K562 treated with DMSO at 1 percent for 24 hours (cell line): ENCODE measurements around the gene TCEANC. TPM values are rescaled to one million over a fixed set of nuclear protein-coding genes. Genes with fewer than 3 reads are reported as not detected.

Experiments used
- total RNA-seq: library from RNA; unstranded; fragments of 300-600 nt; gene quantifications from 2 replicates; pipeline ENCODE4 v1.2.3, GENCODE V29; 2022; ENCODE audit warnings: low read depth; ENCODE audit not compliant: insufficient read depth

TCEANC gene, protein sequence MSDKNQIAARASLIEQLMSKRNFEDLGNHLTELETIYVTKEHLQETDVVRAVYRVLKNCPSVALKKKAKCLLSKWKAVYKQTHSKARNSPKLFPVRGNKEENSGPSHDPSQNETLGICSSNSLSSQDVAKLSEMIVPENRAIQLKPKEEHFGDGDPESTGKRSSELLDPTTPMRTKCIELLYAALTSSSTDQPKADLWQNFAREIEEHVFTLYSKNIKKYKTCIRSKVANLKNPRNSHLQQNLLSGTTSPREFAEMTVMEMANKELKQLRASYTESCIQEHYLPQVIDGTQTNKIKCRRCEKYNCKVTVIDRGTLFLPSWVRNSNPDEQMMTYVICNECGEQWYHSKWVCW
- total RNA-seq: 1.0 and 1.3 TPM in 2 replicates

DNA sequence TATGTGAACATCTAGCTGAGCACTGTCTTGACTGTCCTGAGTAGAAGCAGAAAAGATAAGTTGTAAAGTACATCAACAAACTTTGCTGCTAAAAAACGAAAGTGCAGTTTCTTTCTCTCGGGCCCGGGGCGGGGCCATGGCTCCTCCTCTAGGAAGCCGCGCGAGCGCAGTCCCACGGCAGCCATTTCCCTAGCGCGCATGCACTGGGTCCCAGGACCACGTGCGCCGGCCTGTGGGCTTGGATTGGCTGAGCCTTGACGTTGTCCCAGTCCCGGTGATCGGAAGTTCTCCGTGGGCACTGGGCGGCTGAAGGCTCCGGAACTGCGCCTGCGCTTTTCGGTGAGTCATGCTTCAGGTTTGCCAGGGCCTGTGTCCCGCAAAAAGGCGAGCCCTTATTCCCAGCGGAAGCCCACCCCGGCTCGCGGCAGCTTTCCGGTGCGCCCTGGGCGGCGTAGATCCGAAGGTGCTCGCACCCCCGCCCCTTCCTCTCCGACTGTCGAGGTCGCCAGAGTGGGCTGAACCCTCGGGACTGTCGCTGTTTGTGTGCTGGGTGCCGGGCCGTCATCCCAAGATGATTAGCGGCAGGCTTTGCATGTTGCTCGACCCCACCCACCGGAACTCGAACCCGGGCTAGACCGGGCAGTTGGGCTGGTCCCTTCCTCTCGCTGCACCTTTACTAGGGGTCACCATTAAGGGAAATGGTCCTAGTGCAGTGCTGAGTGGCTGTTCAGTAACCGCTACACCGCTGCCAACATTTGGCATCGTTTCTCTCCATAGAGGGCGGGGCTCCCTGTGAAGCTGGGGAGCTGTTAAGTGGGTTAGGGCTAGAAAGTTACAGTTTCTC is at the start of gene TCEANC:
TSS of gene TCEANC (plus strand) at position 292 of the 844 bp plus-strand sequence. CDS start 9,368 bp downstream, outside the sequence.

DNA sequence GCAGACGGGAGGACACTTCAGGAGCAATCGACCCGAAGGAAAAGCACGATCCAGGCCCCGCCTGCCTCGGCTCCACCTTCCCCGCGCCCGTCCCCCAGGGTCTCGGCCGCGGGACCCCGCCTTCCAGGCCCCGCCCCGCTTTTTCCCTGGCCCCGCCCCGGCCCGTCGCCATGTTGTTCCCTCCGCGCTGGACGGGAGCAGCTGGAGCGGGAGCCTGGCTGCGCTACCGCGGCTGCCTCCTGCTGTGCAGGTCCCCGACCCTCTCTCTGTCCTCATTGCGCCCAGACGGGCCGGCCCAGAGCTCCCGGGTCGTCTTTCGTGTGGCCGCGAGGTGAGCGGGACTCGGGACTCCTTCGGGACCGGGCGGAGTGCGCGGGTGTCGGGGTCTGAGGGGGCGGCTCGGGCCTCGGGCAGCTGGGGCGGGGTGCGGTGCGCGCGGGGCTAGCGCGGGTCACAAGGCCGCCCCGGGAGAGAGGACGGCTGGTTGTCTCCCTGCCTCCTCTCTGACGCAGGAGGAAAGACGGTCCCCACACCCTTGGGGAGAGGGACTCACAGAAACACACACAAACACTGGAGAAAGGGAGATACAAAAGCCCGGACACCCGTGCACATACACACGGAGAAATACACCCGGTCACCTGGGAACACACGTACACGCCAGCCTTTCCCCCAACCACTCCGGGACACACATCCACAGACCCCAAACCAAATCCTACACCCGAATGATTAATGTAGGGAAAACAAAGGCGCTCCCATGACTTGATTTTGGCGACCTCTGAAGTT is 36.2 kb downstream of the TCEANC start, which contains the start of gene RAB9A:
TSS of gene RAB9A (plus strand) at position 171 of the 783 bp plus-strand sequence. CDS start 19,619 bp downstream, outside the sequence.

Other genes with a start within 250 kb of the TCEANC start
- 0.24 and 0.25 TPM in 2 replicates for gene EGFL6, start 83.5 kb upstream of the TCEANC start, total RNA-seq
- gene RAB9A, start 36.0 kb downstream of the TCEANC start, total RNA-seq: 12.0 and 13.8 TPM in 2 replicates
- 6.8 and 7.8 TPM in 2 replicates for gene TRAPPC2, start 81.5 kb downstream of the TCEANC start, total RNA-seq
- 17.6 and 18.7 TPM in 2 replicates for gene OFD1, start 81.6 kb downstream of the TCEANC start, total RNA-seq
- not detected in 2 replicates for gene GPM6B, start 164.0 kb downstream of the TCEANC start, total RNA-seq